Loucy (cell line): Measurements from ENCODE around the gene TGFBI.

Experiments used
- CTCF ChIP-seq: fragments of 200-600 bp; sonication (generic); conservative IDR thresholded peaks from 2 replicates; pipeline ENCODE4 v1.5.1; 2014; ENCODE audit warnings: mild to moderate bottlenecking, antibody characterized with exemption, low read length
- EZH2phosphoT487 ChIP-seq: fragments of 200-600 bp; IDR thresholded peaks from 2 replicates; pipeline ENCODE4 v1.6.1; 2018; ENCODE audit warnings: antibody characterized with exemption, mild to moderate bottlenecking, moderate library complexity, borderline replicate concordance

- TF ChIP-seq CTCF (no peak), EZH2phosphoT487 (no peak)
These were observed 51.3 kb downstream of the TGFBI start for GRCh38 chr5:136080113-136080482.
